GM12872 (cell line): Measurements from ENCODE around the gene CD99.

Source experiments
- TF ChIP-seq, protein P1 (sequence below): IDR thresholded peaks from 3 replicates; pipeline ENCODE4 v1.5.1; 2011; ENCODE audit warnings: low read depth, mild to moderate bottlenecking, low read length, moderate library complexity; ENCODE audit not compliant: insufficient read depth

Gene CD99

DNA sequence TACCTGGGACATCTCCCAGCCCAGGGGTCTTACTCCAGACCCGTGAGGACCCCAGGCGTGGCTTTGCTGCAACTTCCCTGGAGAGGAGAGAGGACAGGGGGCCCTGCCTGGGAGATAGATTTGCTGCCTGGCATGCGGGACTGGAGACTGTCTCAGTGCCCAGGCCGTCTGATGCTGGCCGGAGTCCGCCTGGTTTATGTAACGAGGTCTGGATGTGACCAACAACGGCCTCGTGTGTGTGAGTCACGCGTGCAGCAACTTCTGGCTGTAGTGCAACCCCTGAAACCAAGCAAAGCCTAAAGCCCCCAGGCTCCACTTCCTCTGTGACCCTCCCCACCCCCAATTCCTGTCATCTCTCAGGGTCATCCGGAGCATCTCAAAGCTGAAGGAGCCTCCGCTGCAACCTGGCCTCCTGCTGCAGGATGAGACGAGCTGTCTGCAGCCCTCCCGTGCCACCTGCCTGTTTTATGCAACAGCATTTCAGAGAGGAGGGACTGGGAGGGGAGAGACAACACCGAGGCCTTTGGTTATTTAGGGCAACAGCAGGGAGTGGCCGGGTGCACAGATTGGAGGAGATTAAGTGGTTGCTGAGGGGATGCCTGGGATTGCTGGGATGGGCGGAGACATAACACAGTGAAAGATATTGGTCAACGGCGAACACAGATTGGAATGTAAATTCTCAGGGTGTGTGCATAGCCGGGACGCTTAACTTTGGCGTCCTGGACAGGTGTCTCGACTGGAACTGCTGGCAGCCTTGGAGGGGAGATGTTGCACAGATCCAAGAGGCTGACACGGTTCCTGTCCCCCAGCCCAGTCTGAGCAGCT is 76.7 kb downstream of the CD99 start:
- TF ChIP-seq, protein P1, sequence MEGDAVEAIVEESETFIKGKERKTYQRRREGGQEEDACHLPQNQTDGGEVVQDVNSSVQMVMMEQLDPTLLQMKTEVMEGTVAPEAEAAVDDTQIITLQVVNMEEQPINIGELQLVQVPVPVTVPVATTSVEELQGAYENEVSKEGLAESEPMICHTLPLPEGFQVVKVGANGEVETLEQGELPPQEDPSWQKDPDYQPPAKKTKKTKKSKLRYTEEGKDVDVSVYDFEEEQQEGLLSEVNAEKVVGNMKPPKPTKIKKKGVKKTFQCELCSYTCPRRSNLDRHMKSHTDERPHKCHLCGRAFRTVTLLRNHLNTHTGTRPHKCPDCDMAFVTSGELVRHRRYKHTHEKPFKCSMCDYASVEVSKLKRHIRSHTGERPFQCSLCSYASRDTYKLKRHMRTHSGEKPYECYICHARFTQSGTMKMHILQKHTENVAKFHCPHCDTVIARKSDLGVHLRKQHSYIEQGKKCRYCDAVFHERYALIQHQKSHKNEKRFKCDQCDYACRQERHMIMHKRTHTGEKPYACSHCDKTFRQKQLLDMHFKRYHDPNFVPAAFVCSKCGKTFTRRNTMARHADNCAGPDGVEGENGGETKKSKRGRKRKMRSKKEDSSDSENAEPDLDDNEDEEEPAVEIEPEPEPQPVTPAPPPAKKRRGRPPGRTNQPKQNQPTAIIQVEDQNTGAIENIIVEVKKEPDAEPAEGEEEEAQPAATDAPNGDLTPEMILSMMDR, result no peak

DNA sequence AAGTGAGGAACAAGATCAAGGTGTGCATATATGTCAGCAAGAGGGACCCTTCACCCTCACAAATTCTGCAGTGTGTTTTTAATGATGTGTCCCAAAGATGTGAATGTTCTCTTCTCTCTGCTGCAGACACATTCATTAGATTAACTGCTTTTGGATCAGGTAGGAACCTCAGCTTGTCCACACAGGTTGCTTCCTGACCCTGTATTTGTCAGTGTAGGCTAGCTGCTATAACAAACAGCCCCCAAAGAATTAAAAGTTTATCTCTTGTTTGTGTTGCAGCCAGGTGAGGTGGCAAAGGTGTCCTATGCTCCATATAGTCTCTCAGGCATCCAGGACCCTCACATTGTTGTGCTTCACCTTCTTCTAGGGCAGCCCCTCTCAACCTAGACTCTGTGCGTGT is 78.5 kb downstream of the CD99 start:
- TF ChIP-seq, protein P1, result no peak

GRCh38 chrX:2774057-2774456 is 83.0 kb downstream of the CD99 start:
- TF ChIP-seq, protein P1, result no peak

DNA sequence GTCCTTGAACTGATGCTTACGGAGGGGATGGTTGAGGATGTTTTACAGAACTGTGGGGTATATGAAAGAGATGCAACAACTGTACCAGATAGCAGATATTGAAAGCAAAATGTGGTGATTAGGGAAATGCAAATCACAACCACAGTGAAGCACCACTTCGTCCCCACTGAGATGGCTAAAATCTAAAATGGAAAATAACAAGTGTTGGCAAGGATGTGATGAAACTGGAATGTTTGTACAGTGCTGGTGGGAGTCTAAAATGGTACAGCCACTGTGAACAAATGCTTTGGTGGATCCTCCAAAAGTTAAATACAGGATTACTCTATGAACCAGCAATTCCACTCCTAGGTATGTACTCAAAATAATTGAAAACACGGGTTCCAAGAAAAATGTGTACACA is 83.7 kb downstream of the CD99 start:
- TF ChIP-seq, protein P1, result no peak

- TF ChIP-seq, protein P1, result no peak
Measured at GRCh38 chrX:2781226-2781571, 90.1 kb downstream of the CD99 start.

DNA sequence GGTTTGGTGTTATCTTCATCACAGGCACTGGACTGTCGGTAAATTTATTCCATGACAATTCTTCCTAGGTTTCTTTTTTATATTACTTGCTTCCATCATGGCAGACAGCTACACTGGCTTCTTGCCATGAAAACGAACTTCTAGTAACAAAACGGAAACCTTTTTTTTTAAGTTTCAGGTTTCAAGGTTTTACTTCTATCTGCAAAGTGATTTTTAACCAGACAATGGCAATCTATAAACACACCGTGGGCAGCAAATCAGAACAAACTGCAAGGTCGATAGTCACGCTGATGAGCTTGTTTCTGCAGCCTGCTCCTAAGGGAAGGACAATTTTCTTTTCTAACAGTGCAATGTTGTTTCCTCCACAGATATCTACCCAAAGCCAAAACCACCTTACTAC is 90.6 kb downstream of the CD99 start:
- TF ChIP-seq, protein P1, result no peak

DNA sequence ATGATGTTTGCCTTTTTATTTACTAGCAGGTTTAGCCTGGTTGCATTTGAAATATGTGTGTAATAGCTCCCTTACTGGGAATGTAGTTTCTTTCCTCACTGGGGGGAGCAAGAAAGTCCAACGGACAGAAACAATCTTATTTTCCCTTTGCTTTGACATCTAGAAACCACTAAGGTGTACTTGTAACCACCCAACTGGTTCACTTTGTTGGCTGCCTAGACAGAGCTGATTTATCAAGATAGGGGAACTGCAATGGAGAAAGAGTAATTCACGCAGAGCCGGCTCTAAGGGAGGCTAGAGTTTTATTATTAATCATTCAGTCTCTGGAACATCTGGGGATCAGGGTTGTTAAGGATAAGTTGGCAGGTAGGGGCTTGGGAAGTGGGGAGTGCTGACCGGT is 91.1 kb downstream of the CD99 start:
- TF ChIP-seq, protein P1, result no peak

DNA sequence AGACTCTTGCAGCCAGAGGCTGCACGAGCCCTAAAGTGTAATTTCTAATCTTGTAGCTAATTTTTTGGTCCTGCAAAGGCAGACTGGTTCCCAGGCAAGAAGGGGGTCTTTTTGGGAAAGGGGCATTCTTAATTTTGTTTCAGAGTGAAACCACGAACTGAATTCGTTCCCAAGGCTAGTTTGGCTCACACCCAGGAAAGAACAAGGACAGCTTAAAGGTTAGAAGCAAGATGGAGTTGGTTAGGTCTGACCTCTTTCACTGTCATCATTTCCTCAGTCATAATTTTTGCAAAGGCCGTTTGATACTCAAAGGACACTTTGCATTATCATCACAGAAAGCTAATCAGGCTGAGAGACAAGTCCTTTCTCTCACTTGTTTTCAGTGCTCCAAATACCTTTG is 91.7 kb downstream of the CD99 start:
- TF ChIP-seq, protein P1, result no peak
